SKM-1 (cell line): ENCODE data around the gene FAM118B.

Experiments used
- DNase-seq: peaks from one replicate; lab custom pipeline; 2025; ENCODE audit not compliant: unreplicated experiment; lab: John Stamatoyannopoulos, UW

The FAM118B gene

DNA sequence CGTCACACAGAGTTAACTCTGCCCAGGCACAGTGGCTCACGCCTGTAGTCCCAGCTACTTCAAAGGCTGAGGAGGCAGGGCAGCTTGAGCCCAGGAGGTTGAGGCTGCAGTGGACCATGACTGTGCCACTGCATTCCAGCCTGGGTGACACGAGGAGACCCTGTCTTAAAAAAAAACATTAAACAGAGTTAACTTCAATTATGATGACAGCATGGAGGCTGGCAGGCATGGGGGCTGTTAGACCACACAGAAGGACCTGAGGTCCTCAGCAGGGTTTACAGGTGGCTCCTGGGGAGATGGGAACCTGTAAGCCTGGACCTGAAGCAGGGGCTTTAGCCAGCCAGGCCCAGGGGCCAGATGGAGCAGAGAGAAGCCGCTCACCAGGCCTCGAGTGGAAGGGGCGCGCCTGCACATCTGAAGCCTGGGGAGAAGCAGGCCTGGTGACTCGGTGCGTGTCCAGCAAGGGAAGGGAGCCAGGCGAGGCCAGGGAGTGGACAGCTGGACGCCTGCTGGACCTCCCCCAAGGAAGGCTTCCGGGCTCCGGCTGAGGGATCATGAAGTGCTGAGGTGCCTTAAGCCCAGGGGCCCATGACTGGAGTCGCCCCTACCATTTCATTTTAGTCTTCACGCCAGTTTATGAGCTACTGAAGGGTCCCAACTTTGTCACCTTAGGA is 25.4 kb upstream of the FAM118B start:
- no peak for DNase-seq

DNA sequence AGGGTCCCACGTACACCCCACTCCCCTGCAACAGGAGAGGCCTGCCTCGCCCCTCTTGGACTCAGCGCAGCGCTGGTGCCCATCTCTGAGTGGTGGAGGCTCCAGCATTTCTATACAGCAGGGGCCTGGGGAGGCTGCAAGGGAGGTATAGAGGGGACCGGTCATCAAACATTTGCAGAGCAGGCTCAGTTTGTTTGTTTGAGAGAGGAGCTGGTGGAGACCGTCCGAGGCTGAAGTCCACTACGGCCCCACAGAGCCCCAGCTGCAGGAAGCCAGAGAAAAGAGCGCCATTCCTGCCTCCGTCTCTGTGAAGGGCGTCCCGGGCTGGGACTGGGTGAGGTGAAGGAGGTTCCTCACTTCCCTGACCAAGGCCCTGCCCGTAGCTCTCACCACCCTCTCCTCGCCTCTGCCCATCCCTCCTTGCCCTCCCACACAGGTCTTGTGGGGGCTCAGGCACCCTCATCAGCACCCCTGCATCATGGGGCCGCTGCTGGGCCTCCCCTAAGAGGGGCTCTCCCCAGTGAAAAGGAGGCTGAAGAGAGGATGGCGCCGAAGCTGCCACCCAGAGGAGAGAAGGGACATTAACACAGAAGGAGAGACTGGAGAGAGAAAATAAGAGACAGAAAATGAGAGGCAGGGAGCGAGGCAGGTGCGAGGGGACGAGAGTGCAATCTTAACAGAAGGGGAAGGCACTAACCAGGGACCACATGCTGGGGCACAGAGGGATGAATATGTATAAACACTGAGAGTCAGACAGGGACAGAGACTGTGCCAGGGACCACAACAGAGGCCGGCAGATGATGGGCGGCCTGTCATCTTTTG is 24.7 kb upstream of the FAM118B start:
- DNase-seq = no peak

DNA sequence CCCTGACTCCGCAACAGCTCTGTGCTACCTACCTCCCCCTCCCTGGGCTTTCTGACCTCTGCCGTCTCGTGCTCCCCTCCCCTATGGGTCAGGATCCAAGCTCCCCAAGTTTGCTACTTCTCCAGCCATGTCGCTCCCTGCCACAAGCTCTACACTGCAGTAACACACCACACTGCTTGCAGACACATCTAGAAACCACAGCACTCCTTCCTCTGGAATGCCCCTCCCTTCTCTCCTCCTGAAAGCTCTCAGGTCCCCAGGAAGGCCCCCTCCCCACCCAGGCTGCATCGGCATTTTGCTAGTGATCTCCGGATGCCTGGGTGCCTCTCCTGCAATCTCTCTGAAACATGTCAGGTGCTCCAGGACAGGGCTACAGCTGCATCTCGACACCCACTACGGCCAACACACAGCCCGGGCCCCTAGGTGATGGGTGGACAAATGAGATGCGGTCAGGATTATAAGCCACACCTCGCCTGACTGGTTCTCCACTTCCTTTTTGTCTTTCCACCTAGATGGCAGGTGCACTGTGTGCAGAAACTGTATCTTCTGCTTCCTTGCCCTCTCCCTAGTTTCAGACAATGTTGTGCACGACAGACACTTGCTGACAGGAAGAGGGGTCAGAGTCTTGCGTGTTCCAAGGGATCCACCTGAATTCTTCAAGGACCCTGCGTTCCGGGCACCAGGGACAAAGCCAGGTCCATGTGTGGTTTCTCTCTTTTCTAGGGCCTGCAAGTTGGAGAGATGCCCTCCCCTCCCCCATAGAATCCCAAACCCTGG is 23.1 kb upstream of the FAM118B start:
- no peak for DNase-seq

DNA sequence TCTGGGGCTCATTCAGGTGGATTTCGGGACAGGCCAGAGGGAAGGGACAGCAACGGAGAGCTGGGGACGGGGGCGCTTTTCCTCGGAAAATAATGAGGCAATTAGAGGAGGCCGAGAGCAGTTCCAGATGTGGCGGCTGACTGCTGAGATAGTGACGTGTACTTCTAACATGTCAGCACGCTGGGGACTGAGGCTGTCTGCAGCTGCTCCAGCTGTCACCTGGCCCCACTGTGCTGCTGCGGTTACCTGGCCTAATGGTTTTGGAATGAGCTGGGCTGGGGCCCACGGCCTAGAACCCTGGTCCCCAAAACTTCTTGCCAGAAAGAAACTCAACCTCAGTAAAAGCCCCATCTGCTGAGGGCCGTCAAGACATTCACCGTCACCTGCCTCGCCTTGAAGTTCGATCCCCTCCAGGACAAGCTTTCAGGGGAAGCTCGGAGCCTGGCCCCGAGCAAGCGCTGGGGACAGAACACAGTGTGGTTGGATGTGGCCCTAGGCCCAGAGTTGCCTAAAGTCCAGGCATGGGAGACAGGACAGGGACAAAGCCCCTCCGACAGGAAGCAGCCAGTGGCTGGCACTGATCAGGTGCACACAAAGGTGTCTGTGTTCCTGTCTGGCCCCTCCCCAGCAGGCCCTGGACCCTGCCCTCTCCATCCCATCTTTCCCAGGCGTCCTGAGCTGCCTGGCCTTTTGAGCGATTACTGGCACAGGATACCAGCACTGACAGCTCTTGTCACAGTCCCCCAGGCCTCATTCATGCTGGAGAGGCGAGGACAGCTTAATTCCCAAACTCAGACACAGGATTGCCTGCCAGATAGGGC is 22.3 kb upstream of the FAM118B start:
- no peak for DNase-seq

DNA sequence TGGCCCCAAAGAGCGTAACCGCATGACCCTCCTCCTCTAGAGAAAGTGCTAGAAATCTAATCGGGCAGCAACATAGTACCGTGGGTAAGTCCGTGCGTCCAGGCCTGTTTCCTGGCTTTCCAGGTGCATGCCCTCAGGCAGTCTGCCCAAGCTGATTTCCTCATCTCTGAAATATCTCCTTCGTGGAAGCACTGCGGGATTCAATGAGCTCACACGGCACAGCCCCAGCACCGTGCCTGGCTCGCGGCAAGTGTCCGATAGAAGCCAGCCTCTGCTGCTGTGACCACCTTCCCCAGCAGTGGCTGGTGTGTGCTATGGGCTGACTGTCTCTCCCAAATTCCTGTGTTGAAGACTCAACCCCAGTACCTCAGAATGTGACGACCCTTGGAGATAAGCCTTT is 20.8 kb upstream of the FAM118B start:
- DNase-seq = no peak

DNA sequence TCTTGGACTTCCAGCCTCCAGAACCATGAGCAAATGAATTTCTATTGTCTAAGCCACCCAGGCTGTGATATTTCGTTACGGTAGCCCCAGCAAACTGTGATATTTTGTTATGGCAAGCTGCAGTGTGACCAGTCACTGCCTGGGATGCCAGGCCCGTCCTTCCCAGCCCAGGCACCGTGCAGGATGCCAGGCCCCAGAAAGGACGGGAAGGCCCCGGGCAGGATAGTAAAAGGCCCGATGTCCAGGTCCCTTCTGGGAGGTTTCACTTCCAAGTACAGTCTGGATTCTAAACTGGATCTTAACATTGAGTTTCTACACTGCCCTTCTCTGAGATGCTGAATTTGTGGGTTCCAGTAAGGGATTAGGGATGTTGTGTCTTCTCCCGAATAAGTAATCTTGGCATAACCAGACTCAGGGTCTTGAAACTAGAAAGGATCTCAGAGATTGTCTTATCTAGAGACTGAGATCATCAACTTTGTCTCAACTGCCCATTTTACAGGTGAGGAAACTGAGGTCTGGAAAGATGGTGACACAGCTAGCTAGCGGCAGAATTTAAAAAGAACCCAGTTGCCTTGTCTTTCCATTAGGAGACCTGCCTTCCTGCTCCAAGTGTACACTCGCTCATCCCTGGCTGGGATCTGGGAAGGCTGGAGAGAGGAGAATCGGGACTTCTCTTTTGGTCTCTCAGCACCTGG is 20.1 kb upstream of the FAM118B start:
- no peak for DNase-seq

DNA sequence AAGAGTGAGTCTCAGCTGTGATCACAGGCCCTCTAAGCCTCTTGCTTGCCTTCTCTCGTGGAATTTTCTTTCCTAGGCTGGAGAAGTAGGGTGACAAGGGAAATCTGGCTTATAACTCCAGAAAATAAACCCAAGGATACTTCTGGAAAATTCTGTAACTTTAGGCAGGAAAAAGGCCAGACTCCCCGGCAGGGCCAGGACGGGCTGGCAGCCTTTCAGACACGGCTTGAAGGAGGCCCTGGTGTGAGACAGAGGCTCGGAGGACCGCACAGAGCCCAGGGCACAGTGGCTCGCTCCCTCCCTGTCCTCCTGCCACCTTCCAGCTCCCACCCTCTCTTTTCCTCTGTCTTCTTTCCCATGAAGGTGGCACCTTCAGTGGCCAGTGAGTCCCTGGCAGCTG is 19.2 kb upstream of the FAM118B start:
- no peak for DNase-seq

DNA sequence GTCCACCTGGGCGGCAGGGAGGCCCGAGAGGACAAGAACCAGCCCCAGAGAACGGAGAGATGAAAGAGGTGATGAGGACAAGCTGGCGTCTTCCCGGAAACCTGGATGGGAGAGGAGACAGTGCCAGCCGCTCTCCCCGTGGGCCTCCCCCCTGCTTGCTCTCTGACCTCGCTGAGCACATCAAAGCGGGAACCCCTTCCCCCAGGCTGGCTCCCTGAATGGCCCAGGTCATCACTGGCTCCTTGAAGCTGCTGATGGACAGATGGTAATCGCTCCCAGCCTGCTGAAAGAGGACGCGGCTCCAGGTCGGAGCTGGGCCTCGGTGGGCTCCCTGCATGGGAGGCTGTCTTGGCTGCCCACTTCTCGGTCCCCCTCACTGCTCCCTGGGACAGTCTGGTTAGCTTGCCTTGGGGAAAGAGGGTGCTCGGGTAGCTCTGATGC is 18.5 kb upstream of the FAM118B start:
- DNase-seq = no peak

DNA sequence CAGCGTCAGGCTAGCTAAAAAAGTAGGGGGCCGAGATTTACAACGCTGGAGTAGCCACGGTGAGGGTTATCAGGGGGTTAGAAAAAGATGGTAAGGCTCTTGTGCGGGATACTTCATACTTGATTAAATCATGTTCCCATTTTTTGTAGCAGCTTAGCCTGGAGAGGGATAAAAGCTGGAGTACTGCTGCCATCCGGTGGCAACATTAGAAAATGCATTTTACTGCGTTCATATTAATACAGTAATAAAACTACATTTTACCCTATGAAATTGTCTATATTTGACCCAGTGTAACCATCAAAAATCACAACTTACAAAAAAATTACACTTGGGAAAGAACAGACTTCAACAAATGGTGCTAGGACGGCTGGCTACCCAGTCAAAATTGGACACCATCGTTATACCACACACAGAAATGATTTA is 17.4 kb upstream of the FAM118B start:
- peak; percentile 28 for DNase-seq

DNA sequence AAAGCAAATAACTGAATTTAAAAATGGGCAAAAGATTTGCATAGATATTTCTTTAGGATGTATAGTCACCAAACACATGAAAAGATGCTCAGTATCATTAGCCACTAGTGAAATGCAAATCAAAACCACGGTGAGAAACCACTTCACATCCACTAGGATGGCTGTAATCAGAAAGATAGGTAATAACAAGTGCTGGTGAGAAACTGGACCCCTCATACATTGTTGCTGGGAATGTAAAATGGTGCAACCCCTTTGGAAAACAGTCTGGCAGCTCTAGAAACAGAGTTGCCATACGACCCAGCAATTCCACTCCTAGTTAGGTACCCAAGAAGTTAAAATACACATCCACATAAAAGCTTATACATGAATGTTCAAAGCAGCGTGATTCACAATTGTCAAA is 16.5 kb upstream of the FAM118B start:
- DNase-seq = no peak

DNA sequence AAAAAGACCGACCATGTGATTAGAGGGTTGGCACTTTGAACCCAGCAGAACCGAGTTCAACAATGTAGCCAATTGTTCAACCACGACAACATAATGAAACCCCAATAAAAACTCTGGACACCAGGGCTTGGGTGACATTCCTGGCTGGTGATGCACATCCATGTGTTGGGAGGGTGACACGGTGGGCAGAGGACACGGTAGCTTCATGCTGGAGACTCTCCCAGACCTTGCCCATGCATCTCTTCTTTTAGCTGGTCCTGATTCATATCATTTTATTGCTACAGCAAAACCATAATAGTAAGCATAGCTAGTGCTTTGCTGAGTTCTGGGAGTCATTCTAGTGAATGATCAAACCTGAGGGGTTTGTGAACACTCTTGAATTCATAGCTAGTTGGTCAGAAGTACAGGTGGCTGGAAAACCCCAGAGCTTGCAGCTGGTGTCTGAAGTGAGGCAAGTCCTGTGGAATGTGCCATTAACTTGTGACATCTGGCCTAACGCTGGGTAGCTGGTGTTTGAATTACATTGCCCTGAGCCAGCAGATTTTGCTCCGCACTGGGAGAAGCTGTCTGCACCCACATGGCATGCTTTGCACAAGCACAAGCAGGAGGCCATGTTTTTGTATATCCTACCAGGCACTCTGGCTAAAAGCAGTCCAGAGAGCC is 14.2 kb upstream of the FAM118B start:
- DNase-seq = no peak

DNA sequence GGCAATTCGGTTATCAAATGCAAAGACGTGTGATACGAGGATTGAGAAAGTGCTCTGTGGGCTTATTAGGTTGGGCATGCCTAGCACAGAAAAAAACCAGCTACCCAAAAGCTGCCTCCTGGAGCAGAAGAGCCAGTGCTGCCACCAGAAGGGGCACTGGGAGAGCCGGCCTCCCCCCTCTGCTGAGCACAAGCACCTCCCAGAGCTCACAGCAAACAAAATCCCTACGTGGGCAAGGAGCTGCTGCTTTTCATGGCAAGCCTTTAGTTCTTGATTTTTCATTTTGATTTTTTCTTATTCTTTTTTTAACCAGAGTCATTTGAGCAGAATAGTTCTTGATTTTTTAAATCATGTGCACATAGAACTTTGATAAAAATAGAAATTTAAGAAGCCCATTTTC is 12.9 kb upstream of the FAM118B start:
- no peak for DNase-seq

DNA sequence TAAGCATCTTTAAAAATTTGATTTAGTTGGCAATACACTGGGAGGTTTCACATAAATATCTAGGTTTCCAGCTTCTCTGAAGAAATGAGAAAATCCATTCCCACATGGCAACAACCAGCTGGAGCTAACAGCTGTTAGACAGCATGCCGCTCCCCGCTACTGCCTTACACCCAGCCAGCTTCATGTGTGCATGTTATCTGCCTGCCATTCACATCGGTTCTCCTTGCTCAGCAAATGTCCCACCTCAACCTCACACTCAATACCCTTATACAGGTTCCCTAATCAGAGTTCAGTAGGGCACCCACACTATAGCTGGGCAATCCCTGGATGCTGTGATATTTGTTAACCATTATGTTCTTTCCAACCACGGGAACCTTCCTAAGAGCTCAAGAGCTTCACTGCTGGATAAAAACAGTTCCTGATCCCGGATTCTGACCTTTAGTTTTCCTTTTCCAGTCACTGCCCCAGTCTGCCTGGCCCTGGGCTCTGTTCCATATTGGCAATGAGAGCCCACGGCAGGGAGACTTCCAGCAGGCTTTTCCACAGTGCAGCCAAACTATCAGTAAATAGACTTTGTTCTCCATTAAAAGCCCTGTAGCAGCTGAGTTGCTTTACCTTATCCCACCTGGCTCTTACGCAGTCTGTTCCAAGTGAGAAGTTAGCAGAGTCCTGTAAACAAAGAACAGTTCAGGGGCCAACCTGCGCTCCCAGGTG is 8.8 kb upstream of the FAM118B start:
- no peak for DNase-seq

DNA sequence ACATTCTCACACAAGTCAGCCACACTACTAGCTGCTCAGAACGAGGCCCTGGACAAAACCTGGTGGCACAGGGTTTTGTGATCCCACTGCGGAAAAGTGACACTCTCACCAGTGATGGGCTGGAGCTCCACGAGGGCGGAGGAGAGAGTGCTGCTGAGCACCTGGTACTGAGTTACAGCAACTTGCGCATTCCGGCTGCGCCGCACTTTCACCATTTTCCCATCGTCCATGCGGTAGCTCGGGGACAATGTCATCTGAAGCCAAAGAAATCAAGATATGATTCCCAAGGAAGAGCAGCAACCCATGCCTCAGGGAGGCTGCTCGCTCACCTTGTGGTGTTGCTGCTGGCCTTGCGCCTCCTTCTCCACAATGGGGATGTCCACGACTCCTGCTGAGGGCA is 6.2 kb upstream of the FAM118B start:
- no peak for DNase-seq

DNA sequence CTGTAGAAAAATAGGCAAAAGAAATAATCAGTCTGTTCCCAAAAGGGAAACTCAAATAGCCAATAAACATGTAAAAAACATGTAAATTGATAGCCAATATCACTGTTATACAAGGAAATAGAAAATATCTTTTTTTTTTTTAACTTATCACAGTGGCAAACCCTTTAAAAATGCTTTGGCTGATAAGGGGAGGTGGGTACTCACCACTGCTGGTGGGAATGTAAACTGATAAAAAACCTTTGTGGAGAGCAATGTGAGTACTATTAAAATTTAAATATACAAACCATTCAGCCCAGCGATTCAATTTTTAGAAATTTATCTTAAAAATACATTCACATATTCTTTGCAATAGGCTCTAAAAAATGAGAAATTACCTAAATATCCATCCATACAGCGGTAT is 3.7 kb upstream of the FAM118B start:
- no peak for DNase-seq

DNA sequence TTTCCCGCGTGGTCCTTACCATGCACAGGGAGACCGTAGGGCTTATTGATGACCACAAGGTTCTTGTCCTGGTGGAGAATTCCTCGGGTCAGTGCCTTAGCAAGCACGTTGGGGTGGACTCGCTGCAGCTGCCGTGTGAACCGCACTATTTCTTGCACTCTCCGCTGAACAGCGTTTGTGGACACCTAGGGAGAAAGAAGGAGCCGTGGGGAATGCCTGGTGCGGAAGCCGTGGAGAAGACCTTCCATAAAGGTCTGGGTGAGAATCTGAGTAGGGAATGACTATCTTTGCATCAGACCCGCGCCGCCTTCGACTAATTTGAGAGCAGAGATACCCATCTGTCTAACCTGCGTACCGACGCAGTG is 729 bp upstream of the FAM118B start:
- DNase-seq = no peak

DNA sequence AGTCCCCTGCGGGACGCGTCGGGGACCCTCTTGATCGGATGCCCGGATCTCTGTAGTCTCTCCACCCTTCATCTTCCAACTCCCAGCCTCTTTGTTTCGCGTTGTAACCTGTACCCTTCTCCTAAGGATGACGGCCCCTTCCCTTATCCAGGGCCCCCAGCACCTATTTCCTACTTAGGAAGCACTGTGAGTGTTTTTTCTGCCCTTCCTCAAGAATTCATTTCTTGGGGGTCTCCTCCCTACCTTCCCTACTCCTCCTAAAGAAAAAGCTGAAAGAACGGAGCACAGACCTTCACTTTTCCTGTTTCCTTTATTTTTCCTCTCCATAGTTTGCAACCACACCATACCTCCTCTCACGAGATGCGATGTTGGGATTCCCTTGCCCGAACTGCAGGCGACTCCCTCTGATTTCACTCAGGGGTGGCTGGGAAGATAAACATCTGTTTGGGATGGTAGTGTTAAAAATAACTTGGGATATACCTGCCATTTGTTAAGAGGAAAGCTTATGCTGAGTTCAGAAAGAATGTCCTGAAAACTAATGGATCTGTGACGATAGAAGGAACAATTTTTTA is 593 bp downstream of the FAM118B start:
- DNase-seq = no peak

DNA sequence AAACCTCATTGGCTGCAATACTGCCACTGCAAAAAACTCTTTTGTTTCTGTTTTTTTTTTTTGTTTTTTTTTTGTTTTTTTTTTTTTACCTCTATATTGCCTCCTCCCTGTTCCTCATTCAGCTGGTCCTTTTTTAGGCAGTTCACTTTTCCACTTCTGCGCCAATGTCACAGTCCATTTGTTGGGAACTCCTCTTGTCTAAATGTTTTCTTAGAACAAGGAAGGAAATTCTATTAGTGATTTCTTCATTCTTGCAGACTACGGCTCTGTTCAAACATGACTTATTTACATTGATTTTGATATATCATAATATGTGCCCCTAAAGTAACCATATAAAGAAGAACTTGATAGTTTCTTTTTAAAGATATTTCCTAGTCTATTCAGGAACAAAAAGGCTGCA is 2.9 kb downstream of the FAM118B start:
- DNase-seq = peak; percentile 21

DNA sequence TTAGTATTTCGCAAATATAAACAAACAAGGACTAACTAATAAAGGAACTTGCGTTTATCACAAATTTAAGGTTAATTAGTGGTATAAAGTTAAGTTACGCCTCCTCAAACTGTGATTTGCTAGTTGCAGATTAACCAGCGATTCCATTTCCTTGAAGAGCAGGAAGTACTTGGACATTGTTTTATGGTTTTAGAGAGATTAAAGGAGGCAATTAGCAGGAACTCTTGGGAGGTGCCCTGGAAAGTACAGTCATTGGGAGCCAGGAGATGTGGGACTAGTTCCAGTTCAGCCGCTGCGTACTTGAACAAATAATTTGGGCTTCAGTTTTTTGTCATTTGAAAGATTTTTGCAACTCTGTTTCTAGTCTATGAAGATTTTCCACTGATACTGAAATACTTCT is 3.3 kb downstream of the FAM118B start:
- no peak for DNase-seq
